OCI-LY1 (cell line): ENCODE data around the gene LMTK2.

Experiments used
- H2AFZ ChIP-seq: fragments of 200-600 bp; sonication (generic), shearing (Covaris generic); 2 replicates; pipeline ENCODE4 v1.6.0; 2014; ENCODE audit warnings: antibody characterized with exemption, mild to moderate bottlenecking, low read length
- H3F3A ChIP-seq: fragments of 200-600 bp; sonication (generic), shearing (Covaris generic); 2 replicates; pipeline ENCODE4 v1.6.0; 2014; ENCODE audit warnings: mild to moderate bottlenecking, antibody characterized with exemption, low read length, moderate library complexity; ENCODE audit not compliant: insufficient read depth
- H3K27ac ChIP-seq: fragments of 200-600 bp; sonication (generic); 2 replicates; pipeline ENCODE4 v1.5.1; 2014; ENCODE audit warnings: low read length, mixed run types, mild to moderate bottlenecking, low read depth; ENCODE audit not compliant: poor library complexity, severe bottlenecking
- H3K27me3 ChIP-seq: fragments of 200-600 bp; sonication (generic); 2 replicates; pipeline ENCODE4 v1.6.0; 2014; ENCODE audit warnings: antibody characterized with exemption, mild to moderate bottlenecking, low read length, moderate library complexity; ENCODE audit not compliant: insufficient read depth
- H3K36me3 ChIP-seq: fragments of 200-600 bp; sonication (generic); 2 replicates; pipeline ENCODE4 v1.6.1; 2014; ENCODE audit warnings: mild to moderate bottlenecking, antibody characterized with exemption, low read length, moderate library complexity, mixed read lengths; ENCODE audit not compliant: insufficient read depth
- H3K4me1 ChIP-seq: fragments of 200-600 bp; sonication (generic); 2 replicates; pipeline ENCODE4 v1.5.1; 2014; ENCODE audit warnings: mild to moderate bottlenecking, low read length, moderate library complexity; ENCODE audit not compliant: insufficient read depth, severe bottlenecking
- H3K4me2 ChIP-seq: fragments of 200-600 bp; sonication (generic), shearing (Covaris generic); 2 replicates; pipeline ENCODE4 v1.6.1; 2014; ENCODE audit warnings: low read length
- H3K4me3 ChIP-seq: fragments of 200-600 bp; sonication (generic); 2 replicates; pipeline ENCODE4 v1.5.1; 2014; ENCODE audit warnings: low read length, low read depth, mild to moderate bottlenecking, mixed read lengths; ENCODE audit not compliant: poor library complexity, severe bottlenecking
- H3K79me2 ChIP-seq: fragments of 200-600 bp; shearing (Covaris generic); 2 replicates; pipeline ENCODE4 v1.6.1; 2016; ENCODE audit warnings: mixed run types, low read length, mixed read lengths; ENCODE audit not compliant: insufficient read depth
- H3K9ac ChIP-seq: fragments of 200-600 bp; sonication (generic), shearing (Covaris generic); 2 replicates; pipeline ENCODE4 v1.6.1; 2014; ENCODE audit warnings: mild to moderate bottlenecking, low read length, mixed read lengths
- H3K9me2 ChIP-seq: fragments of 200-600 bp; sonication (generic), shearing (Covaris generic); 2 replicates; pipeline ENCODE4 v1.6.1; 2014; ENCODE audit warnings: low read depth, mild to moderate bottlenecking, low read length, mixed read lengths
- H3K9me3 ChIP-seq: fragments of 200-600 bp; shearing (Covaris generic); 2 replicates; pipeline ENCODE4 v1.6.1; 2014; ENCODE audit warnings: low read length, mixed read lengths
- H4K20me1 ChIP-seq: fragments of 200-600 bp; sonication (generic), shearing (Covaris generic); 2 replicates; pipeline ENCODE4 v1.6.0; 2016; ENCODE audit warnings: mild to moderate bottlenecking, low read length; ENCODE audit not compliant: insufficient read depth
- CTCF ChIP-seq: fragments of 200-600 bp; sonication (generic), shearing (Covaris generic); IDR thresholded peaks from 2 replicates; pipeline ENCODE4 v1.5.1; 2017; ENCODE audit warnings: mild to moderate bottlenecking, antibody characterized with exemption, low read length, moderate library complexity, mixed read lengths
- EZH2 ChIP-seq: fragments of 200-600 bp; sonication (generic), shearing (Covaris generic); IDR thresholded peaks from 2 replicates; pipeline ENCODE4 v1.8.0; 2017; ENCODE audit warnings: borderline replicate concordance, mixed run types, mild to moderate bottlenecking, antibody characterized with exemption, low read length, moderate library complexity, mixed read lengths

LMTK2 gene

GRCh38 chr7:98225913-98226614 is 119.4 kb downstream of the LMTK2 start:
- H4K20me1 ChIP-seq = no peaks in the 10 kb centered on the region
- no peaks in the 10 kb centered on the region for H3K27me3 ChIP-seq
- H3K4me1 ChIP-seq = no peaks in the 10 kb centered on the region
- H3K79me2 ChIP-seq = no peaks in the 10 kb centered on the region
- no peaks in the 10 kb centered on the region for H3K9me2 ChIP-seq
- H3K36me3 ChIP-seq = no peaks in the 10 kb centered on the region
- no peak overlapping the region for H3K27ac ChIP-seq
- TF ChIP-seq CTCF = no peak
- TF ChIP-seq EZH2 = no peak
- H3K4me2 ChIP-seq = no peak overlapping the region
- no peaks in the 10 kb centered on the region for H3F3A ChIP-seq
- no peak overlapping the region for H2AFZ ChIP-seq
- no peaks in the 10 kb centered on the region for H3K9me3 ChIP-seq
- H3K4me3 ChIP-seq = no peak overlapping the region
- H3K9ac ChIP-seq = no peak overlapping the region

DNA sequence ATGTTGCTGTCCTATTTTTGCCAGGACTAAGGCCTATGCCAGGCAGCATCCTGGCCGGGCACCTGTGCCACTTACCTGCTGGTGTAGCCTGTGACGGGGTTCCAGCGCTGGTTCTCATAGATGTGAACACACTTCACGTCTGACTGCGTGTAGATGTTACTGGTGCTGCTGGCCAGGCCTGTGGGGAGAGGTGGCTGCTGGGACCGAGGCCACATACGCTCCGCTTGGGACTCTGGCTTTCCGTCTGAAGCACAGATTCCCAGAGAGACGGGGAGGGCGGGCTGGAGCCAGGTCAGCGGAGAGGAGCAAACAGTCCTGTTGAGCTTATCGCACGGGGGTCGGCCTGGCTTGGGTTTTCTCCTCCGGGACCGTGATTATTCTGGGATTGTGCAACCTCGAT is 121.3 kb downstream of the LMTK2 start:
- H3K9me3 ChIP-seq = no peaks in the 10 kb centered on the region
- H2AFZ ChIP-seq = no peak overlapping the region
- no peak overlapping the region for H3K4me3 ChIP-seq
- H4K20me1 ChIP-seq = no peaks in the 10 kb centered on the region
- H3K36me3 ChIP-seq = no peaks in the 10 kb centered on the region
- no peaks in the 10 kb centered on the region for H3F3A ChIP-seq
- H3K79me2 ChIP-seq = no peaks in the 10 kb centered on the region
- H3K9ac ChIP-seq = no peak overlapping the region
- no peaks in the 10 kb centered on the region for H3K9me2 ChIP-seq
- no peaks in the 10 kb centered on the region for H3K27me3 ChIP-seq
- no peaks in the 10 kb centered on the region for H3K4me1 ChIP-seq
- no peak overlapping the region for H3K4me2 ChIP-seq
- no peak overlapping the region for H3K27ac ChIP-seq
- no peak for TF ChIP-seq EZH2
- TF ChIP-seq CTCF = no peak

DNA sequence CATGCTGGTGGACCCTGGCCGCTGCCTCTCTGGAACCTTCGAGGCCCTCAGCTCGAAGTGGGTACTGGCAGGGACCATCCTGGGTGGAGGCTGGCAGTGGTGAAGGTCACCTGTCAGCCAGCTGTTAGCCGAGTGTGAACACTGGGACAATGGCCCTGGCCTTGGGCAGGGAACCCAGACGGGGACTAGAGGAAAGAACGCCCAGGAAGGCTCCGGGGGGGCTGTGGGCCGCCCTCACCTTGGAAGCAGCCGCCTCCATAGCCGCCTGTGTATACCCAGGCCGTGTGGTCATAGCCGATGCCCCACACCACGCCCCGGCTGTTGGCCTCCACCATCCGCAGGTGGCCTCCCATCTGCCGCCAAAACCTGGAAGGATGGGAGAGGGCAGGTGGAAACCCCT is 122.1 kb downstream of the LMTK2 start:
- Histone ChIP-seq H3K79me2 (no peaks in the 10 kb centered on the region), H3F3A (no peaks in the 10 kb centered on the region), H3K4me1 (no peaks in the 10 kb centered on the region), H3K9me2 (no peaks in the 10 kb centered on the region), H3K4me3 (no peak overlapping the region), H3K27me3 (no peaks in the 10 kb centered on the region), H3K9ac (no peak overlapping the region), H4K20me1 (no peaks in the 10 kb centered on the region), H2AFZ (no peak overlapping the region), H3K27ac (no peak overlapping the region), H3K36me3 (no peaks in the 10 kb centered on the region), H3K9me3 (no peaks in the 10 kb centered on the region), H3K4me2 (no peak overlapping the region)
- TF ChIP-seq CTCF = no peak
- no peak for TF ChIP-seq EZH2
